WI38 (cell line): ENCODE data around the gene COMP.

ENCODE experiments used
- H3K4me3 ChIP-seq: 2 replicates; pipeline ENCODE4 v1.5.1; 2011; ENCODE audit warnings: low read depth, mild to moderate bottlenecking, control low read depth, low read length
- TF ChIP-seq, protein P1 (sequence below): IDR thresholded peaks from 2 replicates; pipeline ENCODE4 v1.5.1; 2012; ENCODE audit warnings: low read depth, mild to moderate bottlenecking, control low read depth, low read length

Gene COMP

DNA sequence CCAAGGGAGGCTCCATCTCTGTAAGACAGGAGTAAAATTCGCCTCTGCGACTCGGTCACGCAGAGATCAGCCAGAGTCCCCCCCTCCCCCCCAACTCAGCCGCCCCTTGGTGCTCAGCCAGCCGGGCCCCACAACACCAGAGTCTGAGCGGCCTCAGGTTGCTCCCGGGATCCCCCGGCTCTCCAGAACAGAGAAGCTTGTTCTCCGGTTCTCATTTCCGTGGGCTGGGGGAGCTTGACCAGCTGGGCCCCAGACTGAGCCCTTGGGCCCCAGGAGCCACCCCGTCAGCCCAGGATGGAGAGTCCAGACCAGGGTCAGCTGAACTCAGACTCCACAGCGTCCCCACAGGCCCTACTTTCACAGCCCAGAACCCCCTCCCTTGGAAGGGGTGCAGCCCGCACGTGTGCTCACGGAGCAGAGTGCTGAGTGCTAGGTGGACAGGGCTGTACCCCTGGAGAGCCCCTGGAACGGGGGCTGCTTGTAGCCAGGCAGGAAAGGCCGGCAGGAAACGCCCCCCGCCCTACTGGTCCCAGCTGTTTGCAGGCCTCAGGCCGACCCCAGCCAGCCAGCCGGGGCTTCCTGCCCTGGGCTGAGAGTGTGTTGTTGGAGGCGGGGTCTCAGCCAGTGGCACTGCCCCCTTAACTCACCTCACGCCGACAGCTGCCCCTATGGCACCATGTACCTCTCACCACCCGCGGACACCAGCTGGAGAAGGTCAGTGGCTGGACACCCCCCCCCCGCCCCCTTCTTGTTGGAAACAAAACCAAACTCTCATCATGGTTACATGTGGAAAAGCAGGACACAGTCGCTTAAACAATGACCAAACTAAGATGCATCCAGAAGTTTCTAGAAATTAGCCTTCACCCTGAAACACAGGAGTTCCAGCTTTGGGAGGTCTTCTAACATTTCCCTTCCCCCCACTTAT is 44.4 kb downstream of the COMP start:
- TF ChIP-seq, protein P1, sequence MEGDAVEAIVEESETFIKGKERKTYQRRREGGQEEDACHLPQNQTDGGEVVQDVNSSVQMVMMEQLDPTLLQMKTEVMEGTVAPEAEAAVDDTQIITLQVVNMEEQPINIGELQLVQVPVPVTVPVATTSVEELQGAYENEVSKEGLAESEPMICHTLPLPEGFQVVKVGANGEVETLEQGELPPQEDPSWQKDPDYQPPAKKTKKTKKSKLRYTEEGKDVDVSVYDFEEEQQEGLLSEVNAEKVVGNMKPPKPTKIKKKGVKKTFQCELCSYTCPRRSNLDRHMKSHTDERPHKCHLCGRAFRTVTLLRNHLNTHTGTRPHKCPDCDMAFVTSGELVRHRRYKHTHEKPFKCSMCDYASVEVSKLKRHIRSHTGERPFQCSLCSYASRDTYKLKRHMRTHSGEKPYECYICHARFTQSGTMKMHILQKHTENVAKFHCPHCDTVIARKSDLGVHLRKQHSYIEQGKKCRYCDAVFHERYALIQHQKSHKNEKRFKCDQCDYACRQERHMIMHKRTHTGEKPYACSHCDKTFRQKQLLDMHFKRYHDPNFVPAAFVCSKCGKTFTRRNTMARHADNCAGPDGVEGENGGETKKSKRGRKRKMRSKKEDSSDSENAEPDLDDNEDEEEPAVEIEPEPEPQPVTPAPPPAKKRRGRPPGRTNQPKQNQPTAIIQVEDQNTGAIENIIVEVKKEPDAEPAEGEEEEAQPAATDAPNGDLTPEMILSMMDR = no peak
- H3K4me3 ChIP-seq = no peak overlapping the region

- TF ChIP-seq, protein P1 = no peak
- no peak overlapping the region for H3K4me3 ChIP-seq
Measured at GRCh38 chr19:18745931-18746330, 45.2 kb downstream of the COMP start.

DNA sequence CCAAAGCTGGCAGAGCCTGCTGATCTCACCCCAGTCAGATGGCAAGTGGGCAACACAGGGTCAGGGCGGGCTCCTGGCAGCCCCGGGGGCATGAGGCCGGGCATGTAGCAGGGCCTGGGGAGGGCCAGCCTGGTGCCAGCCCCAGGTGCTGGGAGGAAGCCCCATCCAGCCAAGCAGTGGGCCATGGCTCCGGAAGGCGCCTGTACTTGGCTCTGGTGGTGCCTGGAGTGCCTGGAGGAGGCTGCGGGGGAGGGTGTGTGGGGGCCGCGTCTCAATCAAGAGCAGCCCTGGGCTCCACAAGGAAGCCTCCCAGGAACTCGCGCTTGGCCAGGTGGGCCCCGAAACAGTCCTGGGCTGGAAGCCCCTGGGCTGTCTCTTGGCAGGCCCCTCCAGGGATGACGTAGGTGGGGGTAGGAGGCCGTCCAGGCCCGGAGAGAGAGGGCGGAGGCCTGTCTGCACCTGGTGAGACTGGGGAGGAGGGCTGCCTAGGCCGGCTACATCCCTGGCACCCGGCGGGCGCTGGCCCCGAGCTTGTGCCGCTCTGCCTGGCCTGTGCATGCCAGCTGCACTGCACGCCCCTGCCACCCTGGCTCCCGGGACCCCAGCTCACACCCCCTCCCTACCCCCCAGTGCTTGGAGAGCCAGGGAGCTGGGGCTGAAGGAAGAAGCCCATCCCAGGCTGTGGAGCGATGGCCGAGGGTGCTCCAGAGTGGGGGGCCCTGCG is 45.9 kb downstream of the COMP start:
- TF ChIP-seq, protein P1 = no peak
- H3K4me3 ChIP-seq = no peak overlapping the region

- no peak overlapping the region for H3K4me3 ChIP-seq
- TF ChIP-seq, protein P1 = no peak
Measured at GRCh38 chr19:18743784-18744418, 47.2 kb downstream of the COMP start.

DNA sequence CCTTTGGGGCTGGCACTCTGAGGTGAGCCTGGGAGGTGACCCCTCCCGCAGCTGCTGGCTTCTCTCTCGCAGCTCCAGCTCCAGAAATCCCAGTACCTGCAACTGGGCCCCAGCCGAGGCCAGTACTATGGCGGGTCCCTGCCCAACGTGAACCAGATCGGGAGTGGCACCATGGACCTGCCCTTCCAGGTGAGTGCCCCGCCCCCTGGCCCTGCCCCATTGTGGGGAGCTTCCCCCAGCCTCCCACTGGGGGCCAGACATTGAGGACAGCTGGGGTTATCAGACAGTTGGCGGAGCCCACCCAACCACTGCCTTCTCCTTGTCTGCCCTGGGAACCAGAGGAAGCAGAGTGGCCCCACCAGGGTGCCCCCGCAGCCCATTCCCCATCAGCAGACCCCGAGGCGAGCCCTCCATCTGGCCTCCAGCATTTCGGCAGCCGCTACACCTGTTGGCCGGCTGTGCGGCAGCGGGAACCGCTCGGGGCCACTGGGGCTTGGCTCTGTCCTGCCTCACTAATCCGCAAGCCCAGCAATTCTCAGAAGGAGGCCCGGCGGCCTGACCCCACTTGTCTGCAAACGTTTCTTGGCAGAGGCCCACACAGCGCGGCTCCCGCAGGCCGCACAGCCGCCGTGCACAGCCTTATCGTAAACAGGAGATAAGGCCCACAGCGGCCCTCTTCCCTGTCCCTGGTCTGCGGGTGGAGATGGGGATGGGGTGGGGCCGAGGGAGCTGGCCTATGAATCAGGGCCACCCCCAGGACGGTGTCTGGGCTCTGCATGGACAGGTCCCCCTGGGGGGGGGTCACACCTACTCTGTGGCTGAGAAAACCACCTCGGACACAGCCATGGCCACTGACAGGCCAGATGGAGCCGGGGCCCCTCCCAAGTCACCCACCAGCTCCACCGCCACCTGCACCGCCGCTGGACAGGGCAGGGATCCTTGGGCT is 48.0 kb downstream of the COMP start:
- TF ChIP-seq, protein P1 = no peak
- no peak overlapping the region for H3K4me3 ChIP-seq

- no peak overlapping the region for H3K4me3 ChIP-seq
- TF ChIP-seq, protein P1 = no peak
Measured at GRCh38 chr19:18742324-18742723, 48.8 kb downstream of the COMP start.
